ENCODE results near the gene HIPK2.
A peak's percentile ranks its signal among the peaks of the same experiment; 100 is the strongest.

Gene HIPK2

GRCh38 chr7:139710036-139710435 is 67.8 kb downstream of the HIPK2 start:
- no peak overlapping the region for H3K9ac ChIP-seq
- no peak for TF ChIP-seq Cebpa-rat (IDR thresholded peaks at IDR 0.05)
- H3K36me3 ChIP-seq, result peaks cover 16 to 88% (median 76%) of the 10 kb centered on the region in 11 experiments; a peak in 21 of 22 replicates
- H3K27ac ChIP-seq, result no peak overlapping the region
- no peak overlapping the region for H3K4me3 ChIP-seq
- H4K20me1 ChIP-seq, result peaks cover 3 to 94% (median 60%) of the 10 kb centered on the region in 11 experiments; a peak in 19 of 22 replicates
- H3K27me3 ChIP-seq, result no peaks in the 10 kb centered on the region
- peak overlapping the region in 7 of 11 experiments; percentile 66 to 81 (median 72); a peak in 12 of 22 replicates for H3K4me2 ChIP-seq
- peaks cover 36 to 96% (median 92%) of the 10 kb centered on the region in 10 experiments for H3K4me1 ChIP-seq
- H3K9me3 ChIP-seq (replicated peaks in 1 of 11), result peaks cover 0 to 19% (median 6%) of the 10 kb centered on the region in 11 experiments; a peak in 10 of 22 replicates

- peaks cover 0 to 19% (median 6%) of the 10 kb centered on the region in 11 experiments; a peak in 10 of 22 replicates for H3K9me3 ChIP-seq (replicated peaks in 1 of 11)
- no peaks in the 10 kb centered on the region for H3K27me3 ChIP-seq
- H3K4me2 ChIP-seq, result peak overlapping the region in 8 of 11 experiments; percentile 65 to 81 (median 72); a peak in 16 of 22 replicates
- H4K20me1 ChIP-seq, result peaks cover 3 to 96% (median 57%) of the 10 kb centered on the region in 11 experiments; a peak in 19 of 22 replicates
- H3K9ac ChIP-seq, result no peak overlapping the region
- peaks cover 20 to 88% (median 79%) of the 10 kb centered on the region in 11 experiments; a peak in 21 of 22 replicates for H3K36me3 ChIP-seq
- H3K4me3 ChIP-seq, result no peak overlapping the region
- peaks cover 36 to 96% (median 92%) of the 10 kb centered on the region in 10 experiments for H3K4me1 ChIP-seq
- no peak overlapping the region for H3K27ac ChIP-seq
- TF ChIP-seq Cebpa-rat (IDR thresholded peaks at IDR 0.05), result no peak
Measured at GRCh38 chr7:139709485-139709884, 68.3 kb downstream of the HIPK2 start.

- Histone ChIP-seq H3K27ac (no peak overlapping the region), H3K4me3 (no peak overlapping the region), H3K9me3 (replicated peaks in 1 of 11) (peaks cover 0 to 19% (median 6%) of the 10 kb centered on the region in 11 experiments; a peak in 10 of 22 replicates), H3K36me3 (peaks cover 20 to 90% (median 76%) of the 10 kb centered on the region in 11 experiments; a peak in 21 of 22 replicates), H4K20me1 (peaks cover 3 to 97% (median 65%) of the 10 kb centered on the region in 11 experiments; a peak in 19 of 22 replicates), H3K4me2 (peak overlapping the region in 10 of 11 experiments; percentile 6 to 81 (median 70); a peak in 18 of 22 replicates), H3K4me1 (peaks cover 36 to 96% (median 92%) of the 10 kb centered on the region in 10 experiments), H3K9ac (peak overlapping the region in 1 of 11 experiments; percentile 3; a peak in 2 of 22 replicates), H3K27me3 (no peaks in the 10 kb centered on the region)
- TF ChIP-seq Cebpa-rat (IDR thresholded peaks at IDR 0.05), result no peak
Measured at GRCh38 chr7:139708541-139708940, 69.3 kb downstream of the HIPK2 start.

GRCh38 chr7:139706837-139707236 is 71.0 kb downstream of the HIPK2 start:
- H3K4me2 ChIP-seq, result peak overlapping the region; percentile 36 to 81 (median 69); a peak in 21 of 22 replicates
- peaks cover 3 to 97% (median 80%) of the 10 kb centered on the region in 11 experiments; a peak in 20 of 22 replicates for H4K20me1 ChIP-seq
- no peak overlapping the region for H3K4me3 ChIP-seq
- no peak for TF ChIP-seq Cebpa-rat (IDR thresholded peaks at IDR 0.05)
- peak overlapping the region in 7 of 11 experiments; percentile 1 to 50 (median 11); a peak in 8 of 22 replicates for H3K9ac ChIP-seq
- H3K27me3 ChIP-seq, result no peaks in the 10 kb centered on the region
- H3K9me3 ChIP-seq (replicated peaks in 1 of 11), result peaks cover 0 to 15% (median 6%) of the 10 kb centered on the region in 11 experiments; a peak in 10 of 22 replicates
- H3K36me3 ChIP-seq, result peaks cover 20 to 85% (median 59%) of the 10 kb centered on the region in 11 experiments; a peak in 19 of 22 replicates
- peak overlapping the region in 2 of 11 experiments; percentile 9 to 25; a peak in 3 of 22 replicates for H3K27ac ChIP-seq
- peaks cover 52 to 96% (median 92%) of the 10 kb centered on the region in 10 experiments for H3K4me1 ChIP-seq

GRCh38 chr7:139704308-139704879 is 73.4 kb downstream of the HIPK2 start:
- Histone ChIP-seq H3K9me3 (replicated peaks in 1 of 11) (no peaks in the 10 kb centered on the region), H3K4me3 (no peak overlapping the region), H3K36me3 (peaks cover 10 to 85% (median 48%) of the 10 kb centered on the region in 11 experiments; a peak in 20 of 22 replicates), H3K27me3 (no peaks in the 10 kb centered on the region), H3K4me2 (peak overlapping the region; percentile 42 to 81 (median 72); a peak in 21 of 22 replicates), H4K20me1 (peaks cover 3 to 100% (median 96%) of the 10 kb centered on the region in 11 experiments; a peak in 21 of 22 replicates), H3K27ac (peak overlapping the region in 4 of 11 experiments; percentile 8 to 33 (median 19); a peak in 6 of 22 replicates), H3K9ac (no peak overlapping the region), H3K4me1 (peaks cover 75 to 100% (median 100%) of the 10 kb centered on the region in 10 experiments)
- TF ChIP-seq Cebpa-rat (IDR thresholded peaks at IDR 0.05), result no peak

GRCh38 chr7:139703487-139704307 is 74.1 kb downstream of the HIPK2 start:
- Histone ChIP-seq H3K4me3 (no peak overlapping the region), H3K9me3 (replicated peaks in 1 of 11) (no peaks in the 10 kb centered on the region), H3K36me3 (peaks cover 8 to 85% (median 48%) of the 10 kb centered on the region in 11 experiments; a peak in 20 of 22 replicates), H3K4me2 (peak overlapping the region; percentile 42 to 81 (median 72)), H3K27ac (peak overlapping the region in 5 of 11 experiments; percentile 3 to 56 (median 33); a peak in 5 of 22 replicates), H3K9ac (no peak overlapping the region), H3K4me1 (peaks cover 75 to 100% (median 97%) of the 10 kb centered on the region in 10 experiments), H4K20me1 (peaks cover 3 to 100% (median 96%) of the 10 kb centered on the region in 11 experiments; a peak in 21 of 22 replicates), H3K27me3 (no peaks in the 10 kb centered on the region)
- TF ChIP-seq Cebpa-rat (IDR thresholded peaks at IDR 0.05), result no peak

- peak overlapping the region; percentile 33 to 69 (median 43); a peak in 19 of 22 replicates for H3K27ac ChIP-seq
- H3K36me3 ChIP-seq, result peaks cover 13 to 85% (median 48%) of the 10 kb centered on the region in 11 experiments; a peak in 21 of 22 replicates
- no peak overlapping the region for H3K4me3 ChIP-seq
- peaks cover 75 to 98% (median 93%) of the 10 kb centered on the region in 10 experiments for H3K4me1 ChIP-seq
- no peaks in the 10 kb centered on the region for H3K27me3 ChIP-seq
- no peaks in the 10 kb centered on the region for H3K9me3 ChIP-seq (replicated peaks in 1 of 11)
- peaks cover 3 to 100% (median 96%) of the 10 kb centered on the region in 11 experiments; a peak in 21 of 22 replicates for H4K20me1 ChIP-seq
- H3K9ac ChIP-seq, result peak overlapping the region in 9 of 11 experiments; percentile 4 to 58 (median 23); a peak in 9 of 22 replicates
- H3K4me2 ChIP-seq, result peak overlapping the region; percentile 42 to 81 (median 72)
- TF ChIP-seq Cebpa-rat (IDR thresholded peaks at IDR 0.05), result no peak
Measured at GRCh38 chr7:139702811-139703486, 74.8 kb downstream of the HIPK2 start.

- H3K4me1 ChIP-seq, result peaks cover 74 to 98% (median 93%) of the 10 kb centered on the region in 10 experiments
- H3K36me3 ChIP-seq, result peaks cover 10 to 85% (median 45%) of the 10 kb centered on the region in 11 experiments; a peak in 21 of 22 replicates
- H3K4me2 ChIP-seq, result peak overlapping the region; percentile 42 to 81 (median 72)
- H3K9me3 ChIP-seq (replicated peaks in 1 of 11), result no peaks in the 10 kb centered on the region
- peak overlapping the region in 9 of 11 experiments; percentile 4 to 58 (median 23); a peak in 10 of 22 replicates for H3K9ac ChIP-seq
- H3K27me3 ChIP-seq, result no peaks in the 10 kb centered on the region
- no peak for TF ChIP-seq Cebpa-rat (IDR thresholded peaks at IDR 0.05)
- peaks cover 3 to 100% (median 94%) of the 10 kb centered on the region in 11 experiments; a peak in 21 of 22 replicates for H4K20me1 ChIP-seq
- H3K4me3 ChIP-seq, result no peak overlapping the region
- H3K27ac ChIP-seq, result peak overlapping the region; percentile 33 to 69 (median 43); a peak in 18 of 22 replicates
Measured at GRCh38 chr7:139702313-139702731, 75.5 kb downstream of the HIPK2 start.

All from BLaER1 treated with 17β-estradiol and CSF1 and Interleukin-3, amounts not matched to agents 10 nM and 100 nM (cell line).